GM18907 (cell line): Measurements from ENCODE around the gene CLEC16A.

Experiments used
- ATAC-seq: cut with Tn5 transposase; IDR thresholded peaks from one replicate; pipeline ENCODE4 v1.9.1; 2021; ENCODE audit warnings: mild to moderate bottlenecking, moderate library complexity; ENCODE audit not compliant: unreplicated experiment

The CLEC16A gene

DNA sequence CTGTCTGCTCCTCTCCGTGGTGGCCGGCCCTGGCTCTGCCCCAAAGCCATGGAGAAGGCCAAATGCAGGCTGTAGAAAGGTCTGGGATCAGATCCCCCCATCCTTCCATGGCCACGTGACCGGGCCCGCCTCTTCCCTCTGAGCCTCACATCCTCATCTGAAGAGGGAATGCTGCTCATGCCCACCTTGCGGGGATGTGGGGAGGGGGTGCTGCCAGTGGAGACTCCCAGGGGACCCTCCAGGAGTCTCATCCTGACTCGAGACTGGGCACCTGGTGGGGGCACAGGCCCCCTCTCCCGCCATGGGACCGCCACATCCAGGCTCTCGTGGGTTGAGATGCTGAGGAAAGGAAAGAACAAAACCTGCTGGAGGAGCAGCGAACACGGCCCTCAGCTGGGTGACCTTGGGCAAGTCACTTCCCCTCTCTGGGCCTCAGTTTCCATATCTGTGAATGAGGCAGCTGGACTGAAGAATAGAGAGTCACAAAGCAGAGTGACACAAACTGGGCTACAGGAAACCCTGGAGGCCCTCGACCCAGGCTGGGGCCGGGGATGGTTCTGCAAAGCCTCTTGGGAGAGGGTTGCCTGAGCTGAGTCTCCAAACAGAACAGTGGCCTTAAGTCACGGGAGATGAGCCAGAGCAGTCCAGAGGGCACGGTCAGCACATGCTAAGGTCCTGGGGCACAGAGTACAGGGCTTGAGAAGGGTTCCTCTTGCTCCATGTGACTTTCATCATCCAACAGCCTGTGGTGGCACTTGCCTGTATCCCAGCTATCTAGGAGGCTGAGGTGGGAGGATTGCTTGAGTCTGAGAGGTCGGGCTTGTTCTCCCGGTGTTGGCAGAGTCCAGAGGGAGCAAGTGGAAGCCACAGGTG is 281.5 kb downstream of the CLEC16A start:
- no peak for ATAC-seq

DNA sequence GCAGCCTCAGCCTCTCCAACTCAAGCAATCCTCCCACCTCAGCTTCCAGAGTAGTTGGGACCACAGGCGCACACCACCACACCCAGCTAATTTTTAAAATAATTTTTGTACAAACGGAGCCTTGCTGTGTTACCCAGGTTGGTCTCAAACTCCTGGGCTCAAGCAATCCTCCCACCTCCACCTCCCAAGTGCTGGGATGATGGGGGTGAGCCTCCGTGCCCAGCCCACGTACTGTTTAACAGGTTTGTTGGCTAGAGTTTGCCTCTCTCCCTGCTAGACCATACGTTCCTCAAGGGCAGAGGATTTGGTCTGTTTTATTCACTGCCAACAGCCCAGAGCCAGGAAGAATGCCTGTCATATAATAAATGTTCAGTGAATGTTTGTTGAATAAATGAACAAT is 285.1 kb downstream of the CLEC16A start:
- no peak for ATAC-seq

DNA sequence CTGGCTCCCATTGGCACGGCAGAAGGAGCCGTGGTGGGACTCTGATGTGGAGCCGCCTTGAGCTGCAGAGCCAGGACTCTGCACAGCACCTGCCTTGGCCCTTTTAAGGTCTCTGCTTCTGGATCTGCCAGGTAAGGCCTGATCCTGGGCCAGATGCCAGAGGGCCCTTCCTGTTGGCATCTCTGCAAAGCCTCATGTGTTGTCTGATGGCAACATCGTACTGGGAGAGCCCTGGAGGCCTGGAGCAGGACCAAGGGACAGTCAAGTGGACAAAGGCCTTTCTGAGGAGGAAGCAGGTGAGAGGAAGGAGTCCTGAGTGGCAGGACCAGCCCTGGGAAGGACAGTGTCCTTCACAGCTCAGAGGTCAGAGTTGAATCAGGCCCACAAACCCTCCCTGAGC is 285.5 kb downstream of the CLEC16A start:
- ATAC-seq, result no peak

DNA sequence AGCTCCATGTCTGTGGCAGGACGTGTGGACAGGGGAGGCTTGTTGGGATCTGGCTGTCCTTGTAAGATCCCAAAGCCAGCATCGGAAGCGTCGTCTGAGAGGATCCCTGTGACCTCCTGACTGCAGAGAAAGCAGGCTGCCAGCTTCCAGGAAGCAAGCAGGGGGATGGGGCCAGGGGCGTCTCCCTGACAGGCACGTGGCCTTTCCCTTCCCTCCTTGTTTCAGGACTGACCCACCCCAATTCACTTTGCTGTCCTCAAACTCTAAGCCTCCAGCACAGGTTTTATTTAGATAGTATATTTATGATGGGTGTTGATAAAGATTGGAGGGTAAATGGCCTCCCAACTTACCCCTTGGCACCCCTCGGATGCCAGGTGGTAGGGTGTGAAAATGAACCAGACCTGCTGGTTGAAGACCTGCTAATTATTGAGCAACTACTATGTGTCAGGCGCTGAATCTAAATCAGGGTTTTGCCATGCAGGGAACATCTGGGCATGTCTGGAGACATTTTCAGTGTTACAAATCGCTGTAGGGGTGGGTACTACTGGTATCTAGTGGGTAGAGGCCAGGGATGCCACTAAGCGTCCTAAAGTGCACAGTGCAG is 287.1 kb downstream of the CLEC16A start:
- no peak for ATAC-seq
